OCI-LY3 (cell line): ENCODE results near the gene PPP2R5A.

Source experiments
- CTCF ChIP-seq: fragments of 200-600, 300-600 bp; sonication (generic); IDR thresholded peaks from 2 replicates; pipeline ENCODE4 v1.5.1; 2014; ENCODE audit warnings: antibody characterized with exemption, low read length, low read depth
- EZH2phosphoT487 ChIP-seq: fragments of 200-600 bp; shearing (Covaris generic); IDR thresholded peaks from 2 replicates; pipeline ENCODE4 v1.6.1; 2018; ENCODE audit warnings: antibody characterized with exemption, mixed run types, low read depth

- no peak for TF ChIP-seq CTCF
- TF ChIP-seq EZH2phosphoT487: no peak
These were observed 3.6 kb upstream of the PPP2R5A start for GRCh38 chr1:212281590-212281989.
